Activated CD4-positive, alpha-beta T cell treated with anti-CD3 and anti-CD28 coated beads for 36 hours (primary cell): ENCODE measurements around the gene DGCR8. TPM values are rescaled to one million over a fixed set of nuclear protein-coding genes. Genes with fewer than 3 reads are reported as not detected.

Source experiments
- ATAC-seq: fragments of 200-7000 bp; cut with Tn5 transposase; one replicate; pipeline ENCODE4 v1.10.0; 2021; ENCODE audit warnings: mild to moderate bottlenecking, moderate library complexity
- CTCF ChIA-PET: fragments of 350-600 bp; sonication (Branson Sonifier 250); formaldehyde crosslinking; loops from one replicate; lab custom pipeline; 2021; ENCODE audit warnings: antibody characterized with exemption; lab: Charles Lee
- POLR2A ChIA-PET: fragments of 350-600 bp; sonication (Branson Sonifier 250); formaldehyde crosslinking; loops from one replicate; lab custom pipeline; 2021; ENCODE audit warnings: antibody characterized with exemption, inconsistent platforms; lab: Charles Lee
- DNase-seq: peaks from one replicate; pipeline ENCODE4 v3.0.0-alpha.2; 2020
- H3K27ac Mint-ChIP-seq: one replicate; pipeline ENCODE4 v1.8.0; 2021; ENCODE audit warnings: mixed read lengths
- H3K27me3 Mint-ChIP-seq: one replicate; pipeline ENCODE4 v1.8.0; 2021; ENCODE audit warnings: mixed read lengths
- H3K36me3 Mint-ChIP-seq: one replicate; pipeline ENCODE4 v1.8.0; 2021; ENCODE audit warnings: low read depth, mixed read lengths
- H3K4me1 Mint-ChIP-seq: one replicate; pipeline ENCODE4 v1.8.0; 2021; ENCODE audit warnings: mixed read lengths
- H3K4me3 Mint-ChIP-seq: one replicate; pipeline ENCODE4 v1.8.0; 2021; ENCODE audit warnings: mild to moderate bottlenecking, moderate library complexity, mixed read lengths
- H3K9me3 Mint-ChIP-seq: one replicate; pipeline ENCODE4 v1.8.0; 2021; ENCODE audit warnings: low read depth, mixed read lengths
- intact Hi-C, 2 experiments: fragments of 100-400 bp; cut with DNase I in 1 of 2; cut with micrococcal nuclease in 1 of 2; formaldehyde crosslinking; loops; one replicate each; pipeline versions ENCODE4 v1.14.2 to v1.15.1; 2022 to 2024; cut with DNase I, micrococcal nuclease
- total RNA-seq, 2 experiments: library from RNA; stranded (reverse); gene quantifications; one replicate each; pipeline ENCODE4 v1.2.3, GENCODE V29; 2021

Gene DGCR8
- total RNA-seq, 2 experiments from 2014 or later: 31.8 to 32.3 TPM

- DNase-seq (no peak), ATAC-seq (no peak)
- no peak overlapping the region for H3K27ac Mint-ChIP-seq
- ChIA-PET CTCF (no interaction called here), POLR2A (no interaction called here)
- no peaks in the 10 kb centered on the region for H3K9me3 Mint-ChIP-seq
- H3K4me3 Mint-ChIP-seq: no peak overlapping the region
- no peaks in the 10 kb centered on the region for H3K27me3 Mint-ChIP-seq
- peaks cover 12% of the 10 kb centered on the region for H3K36me3 Mint-ChIP-seq
- intact Hi-C loops: no loop called here
- H3K4me1 Mint-ChIP-seq: no peaks in the 10 kb centered on the region
Observed at GRCh38 chr22:20054485-20054884, 25.6 kb upstream of the DGCR8 start.

GRCh38 chr22:20055144-20055543 lies 24.9 kb upstream of the DGCR8 start:
- no peak overlapping the region for H3K4me3 Mint-ChIP-seq
- peaks cover 8% of the 10 kb centered on the region for H3K36me3 Mint-ChIP-seq
- no peaks in the 10 kb centered on the region for H3K27me3 Mint-ChIP-seq
- H3K9me3 Mint-ChIP-seq: no peaks in the 10 kb centered on the region
- no peak for ATAC-seq
- DNase-seq: no peak
- ChIA-PET CTCF (interaction anchor here (0.7 to 1.0 kb wide), 3 partner anchors 41 to 82 kb away, joined by 3 read pairs; no protein-coding TSS in a partner anchor), POLR2A (no interaction called here)
- H3K27ac Mint-ChIP-seq: no peak overlapping the region
- H3K4me1 Mint-ChIP-seq: no peaks in the 10 kb centered on the region
- intact Hi-C loops: no loop called here

- H3K4me3 Mint-ChIP-seq: no peak overlapping the region
- no peaks in the 10 kb centered on the region for H3K27me3 Mint-ChIP-seq
- H3K27ac Mint-ChIP-seq: no peak overlapping the region
- ChIA-PET CTCF (interaction anchor here (0.7 to 1.0 kb wide), 3 partner anchors 42 to 83 kb away, joined by 3 read pairs; no protein-coding TSS in a partner anchor), POLR2A (no interaction called here)
- H3K36me3 Mint-ChIP-seq: peaks cover 7% of the 10 kb centered on the region
- intact Hi-C loops: no loop called here
- no peaks in the 10 kb centered on the region for H3K9me3 Mint-ChIP-seq
- DNase-seq (no peak), ATAC-seq (no peak)
- no peaks in the 10 kb centered on the region for H3K4me1 Mint-ChIP-seq
Observed at GRCh38 chr22:20055654-20056053, 24.4 kb upstream of the DGCR8 start.

- Mint-ChIP-seq H3K27me3 (no peaks in the 10 kb centered on the region), H3K27ac (no peak overlapping the region), H3K9me3 (no peaks in the 10 kb centered on the region), H3K36me3 (peaks cover 6% of the 10 kb centered on the region), H3K4me3 (no peak overlapping the region), H3K4me1 (no peaks in the 10 kb centered on the region)
- ATAC-seq (no peak), DNase-seq (no peak)
- intact Hi-C loops: no loop called here
- CTCF ChIA-PET: interaction anchor here (0.8 kb wide), 1 partner anchor 74 kb away, joined by 3 read pairs; no protein-coding TSS in a partner anchor
- POLR2A ChIA-PET: no interaction called here
Observed at GRCh38 chr22:20056161-20056560, 23.9 kb upstream of the DGCR8 start.

- Mint-ChIP-seq H3K36me3 (peaks cover 6% of the 10 kb centered on the region), H3K9me3 (no peaks in the 10 kb centered on the region), H3K27ac (no peak overlapping the region), H3K4me1 (no peaks in the 10 kb centered on the region), H3K4me3 (no peak overlapping the region), H3K27me3 (no peaks in the 10 kb centered on the region)
- DNase-seq (no peak), ATAC-seq (no peak)
- intact Hi-C loops: no loop called here
- ChIA-PET POLR2A (no interaction called here), CTCF (interaction anchor here (0.7 kb wide), 1 partner anchor 42 kb away, joined by 5 read pairs; no protein-coding TSS in a partner anchor)
Observed at GRCh38 chr22:20056696-20057386, 23.2 kb upstream of the DGCR8 start.

DNA sequence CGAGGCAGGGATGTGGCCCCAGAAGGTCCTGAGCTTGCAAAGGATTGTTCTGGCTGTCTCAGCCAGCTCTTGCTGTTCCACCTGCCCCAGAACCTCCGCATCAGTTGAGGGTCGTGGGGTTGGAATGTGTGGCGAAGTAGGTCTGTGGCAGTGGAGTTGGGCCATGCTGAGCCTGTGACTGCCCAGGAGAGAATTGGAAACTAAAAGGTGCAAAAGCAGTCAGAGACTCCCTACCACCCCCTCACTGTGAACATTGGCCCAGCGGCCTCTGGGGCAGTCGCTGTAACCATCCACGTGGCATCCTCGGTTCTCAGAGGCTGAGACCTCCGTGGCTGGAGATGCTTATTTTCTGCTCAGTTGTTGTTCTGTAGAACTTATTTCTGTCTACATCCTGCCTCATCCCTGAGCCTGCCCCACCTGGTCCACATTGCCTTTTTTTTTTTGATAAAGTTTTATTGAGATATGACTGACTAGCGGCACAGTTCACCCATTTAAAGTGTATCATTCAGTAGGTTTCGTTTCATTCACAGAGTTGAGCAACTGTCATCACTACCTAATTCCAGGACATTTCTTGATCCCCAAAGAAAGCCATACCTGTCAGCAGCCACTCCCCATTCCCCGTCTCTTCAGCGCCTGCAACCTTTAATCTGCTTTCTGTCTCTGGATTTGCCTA lies 22.3 kb upstream of the DGCR8 start:
- H3K9me3 Mint-ChIP-seq: no peaks in the 10 kb centered on the region
- no peaks in the 10 kb centered on the region for H3K27me3 Mint-ChIP-seq
- no peak for ATAC-seq
- H3K4me1 Mint-ChIP-seq: no peaks in the 10 kb centered on the region
- no peak overlapping the region for H3K4me3 Mint-ChIP-seq
- intact Hi-C loops: no loop called here
- POLR2A ChIA-PET: no interaction called here
- DNase-seq: no peak
- CTCF ChIA-PET: no interaction called here
- peaks cover 6% of the 10 kb centered on the region for H3K36me3 Mint-ChIP-seq
- no peak overlapping the region for H3K27ac Mint-ChIP-seq

- peaks cover 6% of the 10 kb centered on the region for H3K36me3 Mint-ChIP-seq
- H3K27me3 Mint-ChIP-seq: no peaks in the 10 kb centered on the region
- no peaks in the 10 kb centered on the region for H3K9me3 Mint-ChIP-seq
- intact Hi-C loops: no loop called here
- ChIA-PET POLR2A (interaction anchor here (0.6 kb wide), 1 partner anchor 164 kb away, joined by 3 read pairs; no protein-coding TSS in a partner anchor), CTCF (interaction anchor here (0.6 to 0.8 kb wide), 4 partner anchors 23 to 986 kb away, joined by 3 to 4 read pairs (median 3); no protein-coding TSS in a partner anchor)
- no peak overlapping the region for H3K27ac Mint-ChIP-seq
- ATAC-seq (no peak), DNase-seq (no peak)
- H3K4me3 Mint-ChIP-seq: no peak overlapping the region
- H3K4me1 Mint-ChIP-seq: no peaks in the 10 kb centered on the region
Observed at GRCh38 chr22:20058989-20059770, 20.9 kb upstream of the DGCR8 start.

- intact Hi-C loops: no loop called here
- Mint-ChIP-seq H3K4me1 (no peaks in the 10 kb centered on the region), H3K27me3 (no peaks in the 10 kb centered on the region), H3K36me3 (peaks cover 4% of the 10 kb centered on the region), H3K4me3 (no peak overlapping the region), H3K27ac (peak overlapping the region; percentile 13), H3K9me3 (no peaks in the 10 kb centered on the region)
- peak; percentile 39 for DNase-seq
- ChIA-PET CTCF (interaction anchor here (0.7 kb wide), 1 partner anchor 94 kb away, joined by 3 read pairs; no protein-coding TSS in a partner anchor), POLR2A (no interaction called here)
- ATAC-seq: no peak
Observed at GRCh38 chr22:20060700-20061480, 19.2 kb upstream of the DGCR8 start.

- Mint-ChIP-seq H3K9me3 (no peaks in the 10 kb centered on the region), H3K27me3 (no peaks in the 10 kb centered on the region), H3K4me3 (no peak overlapping the region), H3K36me3 (peaks cover 4% of the 10 kb centered on the region), H3K27ac (peak overlapping the region; percentile 13), H3K4me1 (no peaks in the 10 kb centered on the region)
- ChIA-PET POLR2A (no interaction called here), CTCF (no interaction called here)
- ATAC-seq (no peak), DNase-seq (no peak)
- intact Hi-C loops: no loop called here
Observed at GRCh38 chr22:20061481-20061861, 18.6 kb upstream of the DGCR8 start.

DNA sequence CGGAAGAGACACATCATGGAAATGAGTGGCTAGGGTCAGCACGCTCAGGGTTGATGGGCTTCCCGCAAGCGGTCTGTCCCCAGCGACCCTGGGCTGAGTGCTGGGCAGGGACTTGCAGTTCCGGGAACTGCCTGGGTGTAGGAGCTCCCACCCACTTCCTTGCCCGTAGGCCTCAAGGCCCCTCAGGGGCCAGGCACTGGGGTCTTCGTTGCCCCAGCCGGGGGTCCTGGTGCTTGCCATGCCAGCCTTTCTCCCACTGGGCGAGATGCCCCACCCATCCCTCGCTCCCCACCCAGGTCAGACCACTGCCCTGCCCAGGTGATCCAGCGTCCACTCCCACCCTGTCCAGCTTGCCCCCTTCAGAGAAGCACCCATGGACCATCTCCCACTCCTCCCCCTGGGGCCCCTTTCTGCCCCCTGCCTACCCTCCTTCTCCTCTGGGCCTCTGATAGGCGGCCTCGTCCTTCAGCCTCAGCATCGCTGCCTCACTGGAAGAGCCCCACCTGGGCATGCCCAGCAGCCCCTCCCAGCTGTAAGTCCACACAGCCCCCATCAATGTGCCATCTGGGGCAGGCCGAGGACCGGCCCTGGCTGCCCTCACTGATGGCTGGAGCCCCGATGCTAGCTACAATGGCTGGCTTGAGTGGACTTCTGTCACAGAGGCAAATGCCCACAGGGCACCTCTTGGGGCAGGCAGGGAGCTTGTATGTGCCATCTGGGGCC lies 17.8 kb upstream of the DGCR8 start:
- H3K36me3 Mint-ChIP-seq: peaks cover 4% of the 10 kb centered on the region
- no peak for ATAC-seq
- DNase-seq: no peak
- no peaks in the 10 kb centered on the region for H3K9me3 Mint-ChIP-seq
- H3K4me3 Mint-ChIP-seq: no peak overlapping the region
- intact Hi-C loops: no loop called here
- POLR2A ChIA-PET: no interaction called here
- CTCF ChIA-PET: interaction anchor here (0.5 kb wide), 1 partner anchor 331 kb away, joined by 3 read pairs; no protein-coding TSS in a partner anchor
- H3K4me1 Mint-ChIP-seq: no peaks in the 10 kb centered on the region
- H3K27me3 Mint-ChIP-seq: no peaks in the 10 kb centered on the region
- H3K27ac Mint-ChIP-seq: no peak overlapping the region
